Endothelial cell (in vitro differentiated cells): ENCODE results near the gene AVPI1. TPM values are rescaled to one million over a fixed set of nuclear protein-coding genes. Genes with fewer than 3 reads are reported as not detected.

Experiments
- DNase-seq: peaks from one replicate; pipeline ENCODE4 v3.0.0; 2021; ENCODE audit warnings: low spot score
- H3K27ac Mint-ChIP-seq: one replicate; pipeline ENCODE4 v1.8.0; 2021; ENCODE audit warnings: mixed read lengths, inconsistent platforms; ENCODE audit not compliant: unreplicated experiment
- H3K27me3 Mint-ChIP-seq: one replicate; pipeline ENCODE4 v1.8.0; 2021; ENCODE audit warnings: mild to moderate bottlenecking, moderate library complexity, mixed read lengths, inconsistent platforms; ENCODE audit not compliant: unreplicated experiment
- H3K36me3 Mint-ChIP-seq: one replicate; pipeline ENCODE4 v1.8.0; 2021; ENCODE audit warnings: mild to moderate bottlenecking, low read depth, mixed read lengths, inconsistent platforms; ENCODE audit not compliant: unreplicated experiment
- H3K4me1 Mint-ChIP-seq: one replicate; pipeline ENCODE4 v1.8.0; 2021; ENCODE audit warnings: mild to moderate bottlenecking, mixed read lengths, inconsistent platforms; ENCODE audit not compliant: unreplicated experiment
- H3K4me3 Mint-ChIP-seq: one replicate; pipeline ENCODE4 v1.8.0; 2021; ENCODE audit warnings: mild to moderate bottlenecking, mixed read lengths, inconsistent platforms; ENCODE audit not compliant: unreplicated experiment
- H3K9me3 Mint-ChIP-seq: one replicate; pipeline ENCODE4 v1.8.0; 2021; ENCODE audit warnings: mixed read lengths, inconsistent platforms; ENCODE audit not compliant: unreplicated experiment
- CTCF ChIP-seq: fragments of 200-600 bp; sonication (generic); IDR thresholded peaks from one replicate; pipeline ENCODE4 v1.5.0; 2021; ENCODE audit warnings: antibody characterized with exemption; ENCODE audit not compliant: unreplicated experiment
- total RNA-seq: library from RNA; stranded (reverse); fragmentation: NEBNext Ultra II Directional; extraction: Animal tissue kit (Norgen Biotek cat#: 25700); gene quantifications from one replicate; pipeline ENCODE4 v1.2.1, GENCODE V29; 2021; ENCODE audit not compliant: unreplicated experiment

AVPI1 gene
- total RNA-seq, 1 donor from 2014 or later = 0.67 TPM

GRCh38 chr10:97673736-97674525, 13.1 kb downstream of the AVPI1 start:
- H3K36me3 Mint-ChIP-seq = peaks cover 18% of the 10 kb centered on the region
- DNase-seq = no peak

GRCh38 chr10:97669571-97669970, 17.5 kb downstream of the AVPI1 start:
- Mint-ChIP-seq H3K27ac (no peak overlapping the region), H3K4me1 (no peaks in the 10 kb centered on the region), H3K36me3 (peaks cover 30% of the 10 kb centered on the region), H3K9me3 (no peaks in the 10 kb centered on the region), H3K4me3 (no peak overlapping the region), H3K27me3 (peaks cover 2% of the 10 kb centered on the region)
- no peak for DNase-seq
- no peak for TF ChIP-seq CTCF

More at GRCh38 chr10:97673736-97674525, 13.1 kb downstream of the AVPI1 start:
- Mint-ChIP-seq H3K9me3 (no peaks in the 10 kb centered on the region), H3K27ac (peak overlapping the region; percentile 6), H3K27me3 (peaks cover 6% of the 10 kb centered on the region), H3K4me1 (peaks cover 3% of the 10 kb centered on the region), H3K4me3 (no peak overlapping the region)
- no peak for TF ChIP-seq CTCF

DNA sequence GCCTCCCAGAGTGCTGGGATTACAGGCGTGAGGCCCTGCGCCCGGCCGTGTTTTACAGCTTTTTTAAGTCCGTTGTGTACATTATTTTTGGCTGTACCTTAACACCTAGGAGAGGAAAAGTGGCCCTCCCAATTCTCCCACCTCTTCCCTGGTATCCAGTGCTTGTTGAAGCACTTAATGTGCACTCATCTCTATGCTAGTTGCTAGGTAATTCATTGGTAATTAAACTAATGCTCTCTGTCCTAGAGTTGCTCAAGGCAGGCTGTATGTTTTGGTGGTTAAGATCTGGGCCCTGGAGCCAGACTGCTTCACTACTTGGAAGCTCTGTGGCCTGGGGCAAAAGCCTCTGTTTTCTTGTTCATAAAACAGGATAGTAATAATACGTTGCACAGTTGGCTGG, 19.6 kb downstream of the AVPI1 start:
- Mint-ChIP-seq H3K4me3 (no peak overlapping the region), H3K4me1 (no peaks in the 10 kb centered on the region), H3K27me3 (no peaks in the 10 kb centered on the region), H3K9me3 (no peaks in the 10 kb centered on the region), H3K27ac (no peak overlapping the region), H3K36me3 (peaks cover 32% of the 10 kb centered on the region)
- DNase-seq = no peak
- TF ChIP-seq CTCF = no peak

DNA sequence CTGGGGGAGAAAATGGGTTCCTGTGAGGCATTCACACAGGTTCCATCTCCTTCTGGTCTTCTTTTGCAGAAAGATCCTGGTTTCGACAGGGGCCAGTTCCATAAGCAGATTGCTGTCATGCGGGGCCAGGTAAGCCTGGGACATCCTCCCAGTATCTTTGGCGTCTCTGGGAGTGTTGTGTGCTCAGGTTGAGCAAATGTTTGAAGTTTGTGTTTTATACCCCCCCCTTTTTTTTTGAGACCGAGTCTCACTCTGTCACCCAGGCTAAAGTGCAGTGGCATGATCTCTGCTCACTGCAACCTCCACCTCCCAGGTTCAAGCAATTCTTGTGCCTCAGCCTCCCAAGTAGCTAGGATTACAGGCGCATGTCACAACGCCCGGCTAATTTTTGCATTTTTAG, 20.0 kb downstream of the AVPI1 start:
- Mint-ChIP-seq H3K4me1 (no peaks in the 10 kb centered on the region), H3K27me3 (no peaks in the 10 kb centered on the region), H3K36me3 (peaks cover 35% of the 10 kb centered on the region), H3K4me3 (no peak overlapping the region), H3K9me3 (no peaks in the 10 kb centered on the region), H3K27ac (no peak overlapping the region)
- no peak for DNase-seq
- TF ChIP-seq CTCF = no peak

DNA sequence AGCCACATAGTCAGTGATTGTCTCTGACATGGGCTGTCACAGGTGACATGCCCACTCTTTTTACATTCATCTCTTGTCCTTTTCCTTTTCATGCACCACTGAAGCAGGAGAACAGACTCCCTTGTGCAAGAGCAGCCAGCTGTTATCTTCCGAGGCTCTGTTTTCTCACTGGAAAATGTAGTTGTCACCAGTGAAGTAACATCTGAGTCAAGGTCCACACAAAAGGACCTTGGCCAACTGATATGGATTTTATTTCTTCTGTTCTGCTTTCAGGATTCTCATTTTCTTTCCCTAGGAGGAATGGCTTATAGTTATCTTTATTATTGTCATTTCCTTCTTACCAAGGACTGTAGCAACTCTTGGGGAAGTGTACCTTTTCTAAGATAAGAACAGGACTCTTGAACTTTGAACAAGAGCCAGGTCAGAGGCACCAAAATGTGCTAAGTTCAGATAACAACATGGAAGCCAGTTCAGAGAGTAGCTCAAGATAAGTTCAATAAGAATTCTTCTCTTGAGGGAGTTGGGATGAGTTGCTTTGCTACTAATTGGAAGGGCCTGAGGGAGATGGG, 22.7 kb downstream of the AVPI1 start:
- no peak for DNase-seq
- H3K36me3 Mint-ChIP-seq = peaks cover 40% of the 10 kb centered on the region
- H3K4me1 Mint-ChIP-seq = no peaks in the 10 kb centered on the region
- no peaks in the 10 kb centered on the region for H3K27me3 Mint-ChIP-seq
- no peaks in the 10 kb centered on the region for H3K9me3 Mint-ChIP-seq
- TF ChIP-seq CTCF = no peak
- H3K27ac Mint-ChIP-seq = no peak overlapping the region
- H3K4me3 Mint-ChIP-seq = no peak overlapping the region
